Panc1 (cell line): Measurements from ENCODE around the gene KPNA5.

ENCODE experiments used
- CTCF ChIP-seq: fragments of 450-650 bp; IDR thresholded peaks from 2 replicates; pipeline ENCODE4 v1.5.1; 2017; ENCODE audit warnings: mild to moderate bottlenecking
- POLR2AphosphoS5 ChIP-seq: IDR thresholded peaks from 2 replicates; pipeline ENCODE4 v1.6.1; 2012; ENCODE audit warnings: mild to moderate bottlenecking, low read depth, low read length, moderate library complexity
- REST ChIP-seq, 2 experiments: IDR thresholded peaks; 2 replicates each; pipeline ENCODE4 v1.6.1; 2011 to 2012; ENCODE audit warnings: low read depth in 2 of 2, control low read depth in 1 of 2, low read length in 1 of 2, mild to moderate bottlenecking in 1 of 2, moderate library complexity in 1 of 2; ENCODE audit not compliant: insufficient read depth in 1 of 2
- SIN3A ChIP-seq: IDR thresholded peaks from 2 replicates; pipeline ENCODE4 v1.6.1; 2012; ENCODE audit warnings: low read depth, mild to moderate bottlenecking, low read length, moderate library complexity, borderline replicate concordance; ENCODE audit not compliant: insufficient read depth

GRCh38 chr6:116762235-116762634 lies 81.2 kb downstream of the KPNA5 start:
- TF ChIP-seq CTCF = no peak
- TF ChIP-seq REST (IDR thresholded peaks at IDR 0.05; ENCODE audit: insufficient read depth in 1 of 2, low read depth in 2 of 2, low read length in 1 of 2) = no peak
- no peak for TF ChIP-seq SIN3A
- no peak for TF ChIP-seq POLR2AphosphoS5
